ENCODE measurements around the gene RPL18.
"Not testable (repeated sequence)": the region's sequence is repeated elsewhere in the genome, so short reads cannot be mapped to it uniquely, and the experiment has no call there.

Gene RPL18

DNA sequence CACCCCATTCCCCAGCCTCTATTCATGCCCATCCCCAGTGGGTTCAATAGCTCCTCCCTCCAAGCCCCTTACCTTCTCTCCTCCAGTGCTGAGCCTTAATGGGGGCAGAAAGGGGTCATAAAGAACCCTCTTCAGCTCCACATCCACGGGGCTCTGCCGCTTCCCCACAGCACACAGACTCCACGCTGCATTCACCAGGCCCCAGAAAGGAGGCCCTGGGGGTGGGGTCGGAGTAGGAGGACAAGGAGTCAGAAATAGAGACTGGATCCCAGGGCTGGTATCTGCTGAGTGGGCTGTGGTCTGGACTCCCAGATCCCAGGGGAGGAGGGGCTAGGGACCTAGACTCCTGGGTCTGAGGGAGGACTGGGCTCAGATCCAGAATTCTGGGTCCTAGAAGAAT, 25.4 kb upstream of the RPL18 start:
- DNase-seq, result no peak

DNA sequence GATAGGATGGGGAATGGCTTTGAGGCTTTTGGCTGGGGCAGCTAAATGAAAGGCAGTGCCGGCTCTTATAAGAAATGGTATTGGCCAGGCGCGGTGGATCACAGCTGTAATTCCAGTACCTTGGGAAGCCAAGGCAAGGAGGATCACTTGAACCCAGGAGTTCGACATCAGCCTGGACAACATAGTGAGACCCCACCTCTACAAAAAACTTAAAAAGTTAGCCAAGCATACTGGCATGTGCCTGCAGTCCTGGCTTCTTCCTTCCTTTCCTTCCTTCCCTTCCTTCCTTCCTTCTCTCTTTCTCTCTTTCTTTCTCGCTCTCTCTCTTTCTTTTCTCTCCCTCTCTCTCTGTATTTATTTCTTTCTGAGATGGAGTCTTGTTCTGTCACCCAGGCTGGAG, 23.9 kb upstream of the RPL18 start:
- DNase-seq, result no peak

DNA sequence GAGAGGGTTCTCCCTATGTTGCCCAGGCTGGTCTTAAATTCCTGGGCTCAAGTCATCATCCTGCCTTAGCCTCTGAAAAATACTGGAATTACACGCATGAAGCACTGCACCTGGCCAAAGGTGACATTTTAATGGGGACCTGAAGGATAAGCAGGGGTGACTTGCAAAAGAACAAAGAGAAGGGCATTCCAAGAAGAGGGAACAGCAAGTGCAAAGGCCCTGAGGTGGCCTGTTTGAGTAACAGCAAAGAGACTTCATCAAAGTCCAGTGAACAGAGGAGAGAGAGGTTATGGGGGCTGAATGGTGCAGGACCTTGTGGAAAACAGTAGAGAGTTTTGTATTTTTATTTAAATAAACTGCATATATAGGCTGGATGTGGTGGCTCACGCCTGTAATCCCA, 22.9 kb upstream of the RPL18 start:
- DNase-seq, result no peak

DNA sequence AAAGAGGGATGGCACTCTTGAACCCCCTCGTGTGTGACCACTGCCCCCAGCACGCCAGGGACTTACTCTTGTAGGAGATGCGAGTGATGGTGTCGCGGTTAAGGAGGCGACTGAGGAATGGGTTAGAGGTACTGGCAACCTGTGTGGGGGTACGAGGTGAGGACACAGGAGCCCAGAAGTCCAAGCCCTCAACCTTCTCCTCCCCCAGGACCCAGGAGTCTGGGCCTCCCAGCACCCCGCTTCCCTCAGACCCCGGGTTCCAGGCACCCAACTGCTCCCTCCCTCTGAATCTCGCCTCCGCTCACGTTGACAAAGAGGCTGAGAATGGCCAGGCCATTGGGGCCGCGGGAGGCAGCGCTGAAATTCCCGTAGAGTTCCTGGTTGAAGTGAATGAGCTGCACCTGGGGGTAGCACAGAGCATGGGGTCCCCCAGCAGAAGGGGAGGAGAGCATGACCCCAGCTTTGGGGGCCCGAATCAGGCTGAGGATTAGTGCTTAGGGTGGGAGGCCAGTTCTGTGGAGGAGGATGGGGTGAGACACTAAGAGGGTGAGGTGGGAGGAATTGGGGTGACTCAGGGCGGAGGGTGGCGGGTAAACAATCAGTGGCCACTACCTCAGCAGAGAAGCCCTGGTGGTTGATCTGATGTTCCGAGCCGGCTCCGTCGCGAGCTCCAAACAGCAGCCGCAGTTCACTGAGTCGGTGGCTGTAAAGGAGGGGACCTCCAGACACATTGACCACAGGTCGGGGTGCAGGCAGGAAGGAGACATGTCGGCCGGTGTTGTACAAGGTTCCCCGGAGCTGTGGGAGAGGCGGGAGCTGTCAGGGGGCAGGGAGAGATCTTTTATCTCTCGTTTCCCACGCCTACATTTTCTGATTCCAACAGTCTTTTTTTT, 20.8 kb upstream of the RPL18 start:
- DNase-seq, result no peak

DNA sequence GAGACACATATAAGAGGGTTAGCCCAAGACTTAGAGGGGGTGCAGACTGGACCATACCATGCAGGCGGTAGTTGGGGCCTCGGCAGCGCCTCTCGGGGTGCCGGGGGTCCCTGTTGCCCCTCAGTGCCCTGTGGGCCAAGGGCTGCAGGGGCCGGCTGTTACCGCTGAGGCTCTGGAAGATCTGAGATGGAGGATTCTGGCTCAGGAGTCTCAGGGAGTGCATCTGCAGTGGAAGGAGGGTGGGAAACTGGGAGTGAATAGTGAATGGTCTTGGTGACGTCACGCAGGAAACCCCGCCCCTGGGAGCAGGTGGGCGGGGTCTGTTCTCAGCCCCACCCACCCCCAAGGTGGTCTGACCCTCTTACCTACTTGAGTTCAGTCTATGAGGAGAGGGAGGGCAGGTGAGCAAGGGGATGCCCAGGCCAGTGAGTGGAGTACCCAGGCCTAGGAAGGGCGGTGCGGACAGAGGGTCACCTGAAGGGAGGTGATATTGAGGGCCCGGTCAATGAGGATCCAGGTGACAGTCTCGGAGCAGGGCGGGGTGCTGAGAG, 19.9 kb upstream of the RPL18 start:
- DNase-seq, result no peak

DNA sequence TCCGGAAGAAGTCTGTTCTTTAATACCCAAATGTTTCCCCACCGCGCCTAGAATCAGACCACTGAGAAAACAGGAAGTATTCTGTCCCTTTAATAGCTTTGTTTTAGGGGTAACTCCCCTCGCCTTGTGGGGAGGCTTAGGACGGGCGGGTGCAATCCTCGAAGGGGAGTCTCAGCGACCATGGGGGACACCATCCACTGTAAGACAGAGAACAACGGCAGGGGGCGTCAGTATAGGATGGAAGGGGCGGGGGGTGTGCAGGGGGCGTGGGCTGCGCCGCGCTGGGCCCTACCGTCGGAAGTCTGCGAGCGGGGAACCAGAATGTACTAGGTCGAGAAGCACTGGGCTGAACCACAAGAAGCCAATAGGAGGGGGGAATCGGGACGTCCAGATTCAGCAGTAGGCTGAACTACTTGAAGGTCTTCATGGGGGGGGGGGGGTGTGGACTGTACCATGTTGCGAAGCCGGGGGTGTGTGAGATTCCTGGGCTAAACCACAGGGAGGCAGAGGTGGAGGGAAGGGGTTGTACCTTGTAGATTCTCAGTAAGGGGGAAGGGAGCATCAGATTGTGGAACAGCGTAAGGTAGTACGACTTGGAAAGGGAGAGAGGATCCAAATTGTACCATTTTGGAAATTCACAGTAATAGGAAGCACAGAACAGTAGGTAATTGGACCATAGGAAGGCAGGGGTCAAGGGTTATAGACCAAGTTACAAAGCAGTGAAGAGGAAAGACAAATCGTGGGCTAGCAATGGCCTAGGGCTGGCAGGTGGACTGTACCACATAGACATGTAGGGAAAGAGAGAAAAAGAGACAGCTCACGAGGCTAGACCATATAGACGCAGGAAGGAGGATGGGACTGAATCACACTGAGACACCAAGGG, 19.2 kb upstream of the RPL18 start:
- peak; percentile 78 for DNase-seq

DNA sequence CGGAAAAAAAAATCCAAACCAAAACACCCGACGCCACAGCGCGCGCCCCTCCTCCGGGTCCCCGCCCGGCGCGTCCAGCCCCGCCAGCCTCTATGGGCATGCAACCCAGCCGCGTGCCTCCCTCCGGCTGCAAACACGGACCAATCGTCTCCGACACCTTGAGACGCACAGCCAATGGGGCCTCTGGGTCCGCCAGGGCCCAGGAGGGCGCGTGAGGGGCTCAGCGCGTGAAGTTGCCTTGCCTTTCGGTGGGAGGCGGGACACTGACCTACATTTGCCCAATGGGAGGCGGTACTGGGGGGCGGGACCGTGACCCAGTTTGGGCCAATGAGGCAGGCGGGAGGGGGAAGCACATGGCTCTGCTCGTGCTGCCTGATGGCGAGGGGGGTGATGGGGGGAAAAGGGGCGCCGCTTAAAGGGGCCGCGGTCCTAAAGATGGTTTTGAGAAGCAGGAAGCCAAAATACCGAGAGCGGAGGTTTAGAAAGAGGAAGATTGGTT, 18.5 kb upstream of the RPL18 start:
- peak; percentile 100 for DNase-seq

DNA sequence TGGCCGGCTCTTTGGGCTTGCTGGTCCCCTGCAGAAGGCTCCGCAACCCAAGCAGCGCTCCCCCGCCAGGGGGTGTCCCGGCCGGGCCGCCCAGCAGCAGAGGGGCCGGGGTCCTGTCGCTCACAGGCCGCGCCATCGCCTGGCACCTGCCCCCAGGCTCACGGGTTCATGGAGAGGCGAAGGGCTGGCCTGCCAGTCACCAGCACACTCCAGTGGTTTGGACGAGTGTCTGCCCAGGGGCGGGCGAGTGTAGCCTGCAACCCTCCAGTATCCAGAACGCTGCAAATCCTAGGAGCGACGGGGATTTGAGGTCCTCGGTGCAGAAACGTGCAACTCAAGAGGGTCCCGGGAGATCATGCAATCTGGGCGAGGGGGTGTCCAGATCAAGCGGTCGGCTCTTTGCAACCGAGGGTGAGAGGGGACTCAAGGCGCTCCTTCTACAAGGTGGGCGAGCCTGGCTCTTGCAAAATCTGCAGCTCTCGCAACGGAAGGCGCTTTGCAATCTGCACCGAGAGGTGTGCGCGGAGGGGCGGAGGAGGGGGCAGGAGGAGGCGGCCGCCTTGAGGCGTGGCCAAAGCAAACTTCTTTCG, 18.0 kb upstream of the RPL18 start, which contains the start of gene DBP:
Gene DBP (minus strand): TSS at position 521 of the 590 bp plus-strand sequence. CDS start 385 bp downstream, at position 136.
- DNase-seq, result peak; percentile 38

DNA sequence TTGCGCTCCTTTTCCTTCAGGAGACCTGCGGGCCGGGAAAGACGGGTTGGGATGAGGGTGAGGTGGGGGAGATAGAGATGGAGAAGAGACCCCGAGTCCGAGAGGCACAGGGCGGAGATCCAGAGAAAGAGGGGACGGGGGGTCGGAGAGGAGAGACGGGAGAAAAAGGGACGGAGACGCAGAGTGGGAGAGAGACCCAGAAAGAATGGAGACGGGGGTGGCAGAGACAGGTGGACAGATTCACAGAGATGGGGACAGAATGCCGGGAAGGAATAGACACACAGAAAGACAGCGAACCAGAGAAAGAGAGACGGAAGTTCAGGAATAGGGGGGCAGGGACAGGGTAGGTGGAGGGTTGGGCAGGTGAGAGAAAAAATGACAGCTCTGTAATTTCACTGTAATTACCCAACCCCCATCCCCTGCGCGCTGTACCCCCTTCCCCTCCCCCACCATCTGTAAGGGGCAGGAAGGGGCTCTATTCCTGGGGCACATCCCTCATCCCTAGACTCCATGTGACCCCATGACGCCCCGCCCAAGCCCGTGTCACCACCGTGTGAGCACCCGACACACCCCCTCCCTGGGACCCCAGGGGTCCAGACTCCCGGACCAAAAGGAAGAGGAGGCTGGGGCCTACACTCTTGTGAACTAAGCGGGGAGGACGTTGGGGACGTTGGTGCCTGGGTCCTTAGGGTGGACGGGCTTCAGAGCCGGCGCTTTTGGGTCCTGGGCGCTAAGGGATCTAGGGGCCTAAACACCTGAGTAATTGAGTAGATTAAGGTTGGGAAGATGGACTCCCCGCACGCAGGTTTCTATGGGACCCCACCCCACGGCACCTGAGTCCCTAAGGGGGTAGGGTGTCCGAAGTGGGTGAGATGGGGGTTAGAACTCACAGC, 17.2 kb upstream of the RPL18 start:
- no peak for DNase-seq

DNA sequence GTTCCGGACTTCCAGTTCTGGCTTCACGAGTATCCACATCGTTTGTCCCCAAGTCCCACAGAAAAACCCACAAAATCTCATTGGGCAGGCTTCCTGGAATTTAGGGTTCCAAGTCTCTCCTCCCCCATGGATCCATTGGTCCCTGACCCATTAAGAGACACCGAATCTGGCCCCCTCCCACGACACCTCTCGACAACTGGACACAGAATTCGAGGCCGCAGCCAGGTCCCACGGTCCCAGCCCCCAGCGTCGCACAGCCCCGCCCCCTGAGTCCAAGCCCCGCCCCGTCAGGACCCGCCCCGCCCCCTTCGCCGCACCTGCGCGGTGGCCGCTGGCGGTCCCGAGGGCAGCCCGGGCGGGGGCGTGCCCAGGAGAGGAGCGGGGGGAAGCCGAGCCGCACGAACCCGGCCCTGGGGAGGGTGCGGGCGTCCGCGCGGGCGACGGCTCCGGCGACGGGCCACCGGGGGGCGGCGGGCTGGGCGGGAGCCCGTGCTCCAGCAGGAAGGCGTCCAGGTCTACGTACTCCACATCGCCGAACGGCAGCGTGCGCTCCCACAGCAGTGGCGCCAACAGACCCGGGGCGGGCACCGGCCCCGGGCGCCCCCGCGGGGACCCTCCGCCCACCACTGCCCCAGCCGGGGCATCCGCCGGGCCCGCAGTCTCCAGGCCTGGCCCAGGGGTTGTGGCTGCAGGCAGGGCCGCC, 16.4 kb upstream of the RPL18 start:
- DNase-seq, result peak; percentile 73

DNA sequence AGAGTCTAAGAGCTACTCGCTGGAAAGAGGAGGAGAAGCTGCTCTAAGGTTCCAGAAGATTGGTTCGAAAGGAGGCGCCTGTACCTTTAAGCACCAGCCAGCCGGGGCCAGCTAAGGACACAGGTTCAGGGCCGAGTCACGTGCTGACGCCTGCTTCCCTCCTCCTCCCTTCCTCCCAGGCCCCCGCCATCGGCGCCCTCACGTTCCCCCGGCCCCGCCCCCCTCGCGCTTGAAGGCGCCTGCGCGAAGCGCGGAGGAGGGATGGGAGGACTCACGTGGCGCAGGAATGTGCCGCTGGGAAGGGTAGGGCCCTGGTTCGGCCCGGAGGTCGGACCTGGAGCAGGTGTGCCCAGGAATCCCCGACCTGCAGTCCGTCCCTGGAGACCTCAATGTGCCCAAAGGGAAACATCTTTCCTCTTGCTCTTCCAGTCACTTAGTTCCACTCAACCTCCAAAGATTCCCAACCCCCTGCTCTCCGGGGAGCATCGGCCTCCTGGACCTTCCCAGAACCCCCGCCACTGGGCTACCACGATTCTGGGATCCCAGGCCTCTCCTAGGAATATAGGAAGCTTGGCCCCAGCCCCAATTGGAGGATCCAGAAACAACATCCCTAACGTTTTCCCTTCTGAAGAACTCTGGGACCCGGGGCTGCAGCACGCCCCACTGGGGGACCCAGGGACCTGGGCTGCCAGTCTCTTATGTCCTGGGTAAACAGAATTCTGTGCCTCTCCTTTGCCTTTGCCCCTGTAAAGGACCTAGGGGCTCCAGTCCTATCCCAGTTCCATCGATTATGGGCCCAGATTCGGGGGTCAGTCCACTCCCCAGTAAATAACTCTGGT, 15.7 kb upstream of the RPL18 start:
- DNase-seq, result peak; percentile 89

DNA sequence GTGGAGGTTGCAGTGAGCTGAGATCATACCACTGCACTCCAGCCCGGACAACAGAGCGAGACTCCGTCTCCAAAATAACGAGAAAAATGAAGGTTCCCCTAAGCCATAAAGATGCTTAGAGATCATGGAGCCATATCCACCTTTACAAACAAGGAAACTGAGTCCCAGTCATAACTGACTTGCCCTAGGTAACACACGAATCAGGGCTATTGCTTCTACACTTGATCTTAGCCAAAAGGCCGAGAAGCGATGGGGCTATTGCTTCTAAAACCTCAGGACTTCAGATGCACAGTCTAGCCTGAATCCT, 15.0 kb upstream of the RPL18 start:
- DNase-seq, result no peak

DNA sequence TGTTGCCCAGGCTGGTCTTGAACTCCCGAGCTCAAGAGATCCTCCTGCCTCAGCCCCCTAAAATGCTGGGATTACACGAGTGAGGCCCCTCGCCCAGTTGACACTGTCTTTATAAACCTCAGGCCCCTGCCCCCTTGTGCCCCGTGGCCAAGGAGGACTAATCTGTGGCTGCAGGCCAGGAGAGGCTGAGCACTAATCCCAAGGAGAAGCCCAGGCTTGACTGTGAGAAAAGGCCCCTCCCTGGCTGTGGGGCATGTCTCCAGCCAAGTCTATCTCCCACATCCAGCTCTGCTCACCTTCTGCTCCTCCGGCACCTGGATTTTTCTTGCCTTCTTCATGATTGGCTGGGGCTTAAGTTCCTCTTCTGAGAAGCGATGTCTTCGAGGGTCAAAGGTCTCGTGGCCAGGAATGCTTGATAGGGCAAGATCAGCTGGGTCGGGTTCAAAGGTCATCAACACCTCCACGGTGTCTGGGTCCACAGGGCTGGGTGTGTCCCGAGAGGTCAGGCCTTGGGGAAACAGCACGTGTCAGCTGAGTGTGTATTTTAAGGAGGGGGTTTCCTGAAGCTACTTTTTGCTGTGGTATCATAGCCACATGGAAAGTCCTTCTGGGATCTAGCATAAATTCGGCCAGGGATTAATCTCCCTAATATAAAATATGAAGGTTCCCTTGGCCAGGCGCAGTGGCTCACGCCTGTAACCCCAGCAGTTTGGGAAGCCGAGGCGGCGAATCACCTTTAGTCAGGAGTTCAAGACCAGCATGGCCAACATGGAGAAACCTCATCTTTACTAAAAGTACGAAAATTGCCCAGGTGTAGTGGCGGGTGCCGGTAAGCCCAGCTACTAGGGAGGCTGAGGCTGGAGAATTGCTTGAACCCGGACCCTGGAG, 14.4 kb upstream of the RPL18 start:
- no peak for DNase-seq

DNA sequence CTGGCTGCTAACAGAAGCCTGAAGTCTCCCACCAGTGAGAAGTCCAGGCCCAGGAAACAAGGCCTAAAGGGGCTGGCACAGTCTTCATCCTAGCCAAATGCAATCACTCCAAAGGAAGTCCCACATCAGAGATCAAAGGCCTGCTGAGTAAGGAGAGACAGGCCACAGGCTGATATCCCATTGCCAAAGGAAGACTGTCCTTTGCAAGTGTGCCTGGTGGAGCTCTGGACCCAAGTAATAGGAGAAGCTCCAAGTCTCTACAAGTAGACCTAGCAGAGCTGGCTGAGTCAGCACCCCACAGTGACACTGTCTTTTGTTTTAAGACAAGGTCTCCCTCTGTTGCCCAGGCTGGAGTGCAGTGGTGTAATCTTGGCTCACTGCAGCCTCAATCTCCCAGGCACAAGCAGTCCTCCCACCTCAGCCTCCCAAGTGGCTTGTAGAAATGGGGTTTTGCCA, 13.7 kb upstream of the RPL18 start:
- no peak for DNase-seq

DNA sequence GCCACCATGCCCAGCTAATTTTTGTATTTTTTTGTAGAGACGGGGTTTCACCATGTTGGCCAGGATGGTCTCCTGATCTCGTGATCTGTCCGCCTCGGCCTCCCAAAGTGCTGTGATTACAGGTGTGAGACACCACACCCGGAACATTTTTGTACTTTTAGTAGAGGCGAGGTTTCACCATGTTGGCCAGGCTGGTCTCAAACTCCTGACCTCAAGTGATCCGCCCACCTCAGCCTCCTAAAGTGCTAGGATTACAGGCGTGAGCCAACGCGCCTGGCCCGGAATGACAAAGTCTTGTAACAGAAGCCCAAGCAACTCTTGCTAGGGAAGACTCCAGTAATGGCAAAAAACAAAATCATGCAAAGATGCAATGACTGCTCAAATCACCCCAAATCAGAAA, 13.3 kb upstream of the RPL18 start:
- DNase-seq, result not testable (repeated sequence)

DNA sequence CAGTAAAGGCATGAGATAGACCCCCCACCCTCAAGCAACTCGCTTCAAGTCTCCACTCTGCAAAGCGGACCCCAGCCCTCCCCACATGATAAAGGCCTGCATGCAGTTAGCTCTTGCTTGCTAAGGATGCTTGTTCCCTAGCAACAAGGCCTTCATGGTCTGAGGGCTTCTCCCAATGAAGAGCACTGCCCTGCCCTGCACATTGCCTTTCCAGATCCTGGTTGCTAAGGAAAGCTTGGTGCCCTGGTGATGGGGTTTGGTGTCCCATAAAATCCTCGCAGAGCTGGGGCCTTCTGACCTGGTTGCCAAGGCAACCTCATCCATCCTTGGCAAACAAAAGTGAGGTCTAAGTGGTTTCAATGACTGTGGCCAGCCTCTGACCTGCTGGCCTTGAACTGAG, 12.2 kb upstream of the RPL18 start:
- no peak for DNase-seq

DNA sequence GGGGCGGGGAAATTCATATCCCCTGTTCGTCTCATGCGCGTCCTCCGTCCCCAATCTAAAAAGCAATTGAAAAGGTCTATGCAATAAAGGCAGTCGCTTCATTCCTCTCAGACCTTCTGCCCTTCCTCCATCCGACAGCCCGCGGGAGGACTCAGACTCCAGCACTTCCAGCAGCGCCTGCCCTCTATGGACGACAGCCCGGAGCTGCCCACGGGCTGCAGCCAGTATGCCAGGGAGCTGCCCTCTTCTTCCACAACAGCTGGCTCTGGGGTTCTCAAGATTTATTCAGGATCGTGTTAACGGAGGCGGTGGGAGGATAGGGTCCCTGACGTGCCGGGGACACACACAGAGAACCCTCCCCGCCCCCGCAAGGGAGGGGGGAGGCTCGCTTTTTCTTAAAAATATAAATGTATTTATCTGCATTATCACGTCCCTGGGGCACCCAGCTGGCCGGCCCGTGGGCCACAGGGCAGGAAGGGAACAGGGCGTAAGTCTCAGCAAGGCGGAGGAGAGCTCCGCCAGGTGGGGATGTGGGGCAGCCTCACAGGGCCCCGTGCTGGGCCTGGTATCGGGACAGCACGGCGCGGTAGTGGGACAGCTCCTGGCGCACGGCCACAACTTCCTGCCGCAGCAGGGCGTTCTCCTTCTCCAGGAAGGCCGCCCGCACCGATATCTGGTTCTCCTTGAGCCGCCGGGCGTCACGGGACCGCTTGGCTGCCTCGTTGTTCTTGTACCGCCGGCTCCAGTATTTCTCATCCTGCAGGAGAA, 11.5 kb upstream of the RPL18 start:
- DNase-seq, result no peak

DNA sequence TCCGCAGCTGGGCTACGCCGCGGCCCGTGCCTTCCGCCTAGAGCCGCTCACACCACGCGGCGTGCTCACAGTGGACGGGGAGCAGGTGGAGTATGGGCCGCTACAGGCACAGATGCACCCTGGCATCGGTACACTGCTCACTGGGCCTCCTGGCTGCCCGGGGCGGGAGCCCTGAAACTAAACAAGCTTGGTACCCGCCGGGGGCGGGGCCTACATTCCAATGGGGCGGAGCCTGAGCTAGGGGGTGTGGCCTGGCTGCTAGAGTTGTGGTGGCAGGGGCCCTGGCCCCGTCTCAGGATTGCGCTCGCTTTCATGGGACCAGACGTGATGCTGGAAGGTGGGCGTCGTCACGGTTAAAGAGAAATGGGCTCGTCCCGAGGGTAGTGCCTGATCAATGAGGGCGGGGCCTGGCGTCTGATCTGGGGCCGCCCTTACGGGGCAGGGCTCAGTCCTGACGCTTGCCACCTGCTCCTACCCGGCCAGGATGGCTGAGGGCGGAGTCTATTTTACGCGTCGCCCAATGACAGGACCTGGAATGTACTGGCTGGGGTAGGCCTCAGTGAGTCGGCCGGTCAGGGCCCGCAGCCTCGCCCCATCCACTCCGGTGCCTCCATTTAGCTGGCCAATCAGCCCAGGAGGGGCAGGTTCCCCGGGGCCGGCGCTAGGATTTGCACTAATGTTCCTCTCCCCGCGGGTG, 10.8 kb upstream of the RPL18 start:
- DNase-seq, result no peak

Measured in activated gamma-delta T cell treated with Interleukin-2 at 50 U/mL for 16 hours (primary cell).